HepG2 (cell line): ENCODE measurements around the gene ZNF674. TPM values are rescaled to one million over a fixed set of nuclear protein-coding genes. Genes with fewer than 3 reads are reported as not detected.

Experiments
- ATRX ChIP-seq: sonication (generic); formaldehyde crosslinking; IDR thresholded peaks from 2 replicates; pipeline ENCODE4 v1.4.0; 2020; ENCODE audit warnings: missing genetic modification reagents, borderline replicate concordance
- FOSL2 ChIP-seq: sonication (generic); formaldehyde crosslinking; IDR thresholded peaks from 2 replicates; pipeline ENCODE4 v1.4.0; 2020; ENCODE audit warnings: missing genetic modification reagents
- FOXC1 ChIP-seq: sonication (generic); formaldehyde crosslinking; IDR thresholded peaks from 2 replicates; pipeline ENCODE4 v1.8.0; 2022; ENCODE audit warnings: mild to moderate bottlenecking, missing genetic modification reagents, borderline replicate concordance
- HES4 ChIP-seq: sonication (generic); formaldehyde crosslinking; IDR thresholded peaks from 2 replicates; pipeline ENCODE4 v1.9.0; 2021; ENCODE audit warnings: mild to moderate bottlenecking, missing genetic modification reagents, borderline replicate concordance
- NFIB ChIP-seq: sonication (generic); formaldehyde crosslinking; IDR thresholded peaks from 2 replicates; pipeline ENCODE4 v1.9.0; 2021; ENCODE audit warnings: missing genetic modification reagents, mild to moderate bottlenecking, borderline replicate concordance
- RFX1 ChIP-seq: fragments of 450-650 bp; IDR thresholded peaks from 2 replicates; pipeline ENCODE4 v1.6.1; 2017
- SKIL ChIP-seq: sonication (generic); formaldehyde crosslinking; IDR thresholded peaks from 2 replicates; pipeline ENCODE4 v1.8.0; 2022; ENCODE audit warnings: missing genetic modification reagents, mild to moderate bottlenecking, moderate library complexity, borderline replicate concordance
- THAP9 ChIP-seq: sonication (generic); formaldehyde crosslinking; IDR thresholded peaks from 2 replicates; pipeline ENCODE4; 2020; ENCODE audit warnings: missing genetic modification reagents, mild to moderate bottlenecking, borderline replicate concordance
- ZNF350 ChIP-seq: sonication (generic); formaldehyde crosslinking; IDR thresholded peaks from 2 replicates; pipeline ENCODE4 v1.4.0; 2020; ENCODE audit warnings: mild to moderate bottlenecking, low read depth, missing genetic modification reagents, borderline replicate concordance
- ZNF598 ChIP-seq: sonication (generic); formaldehyde crosslinking; IDR thresholded peaks from 2 replicates; pipeline ENCODE4 v1.5.1; 2020; ENCODE audit warnings: mild to moderate bottlenecking, missing genetic modification reagents, borderline replicate concordance
- ZNF691 ChIP-seq: sonication (generic); formaldehyde crosslinking; IDR thresholded peaks from 2 replicates; pipeline ENCODE4 v1.4.0; 2020; ENCODE audit warnings: missing genetic modification reagents, low read depth, mild to moderate bottlenecking, borderline replicate concordance
- ZSCAN9 ChIP-seq: IDR thresholded peaks from 2 replicates; pipeline ENCODE4 v1.6.1; 2016; ENCODE audit warnings: borderline replicate concordance
- polyA plus RNA-seq, 8 experiments: library from polyadenylated mRNA; depleted of rRNA in 3 of 8; stranded (reverse) in 7 of 8; unstranded in 1 of 8; fragments of >200 nt; fragmentation: Illumina TruSeq in 4 of 8; extraction: Trizol in 4 of 8; gene quantifications; 2 replicates each; pipeline versions ENCODE4 v1.2.1 to v1.2.3, GENCODE V29; 2011 to 2016; ENCODE audit warnings: low read depth in 4 of 8, missing spikeins in 1 of 8, mixed read lengths in 1 of 8; ENCODE audit not compliant: insufficient read depth in 1 of 8
- total RNA-seq, 5 experiments: library from RNA; depleted of rRNA; stranded (reverse); fragments of >200 nt; fragmentation: Illumina TruSeq; extraction: Trizol; gene quantifications; 2 replicates each; pipeline ENCODE4 v1.2.3, GENCODE V29; 2016; ENCODE audit warnings: low read depth in 1 of 5
- TF ChIP-seq, protein P1 (sequence below): sonication (generic); formaldehyde crosslinking; IDR thresholded peaks from 2 replicates; pipeline ENCODE4 v1.4.0; 2020; ENCODE audit warnings: missing genetic modification reagents
- TF ChIP-seq, protein P2 (sequence below): sonication (generic); formaldehyde crosslinking; IDR thresholded peaks from 2 replicates; pipeline ENCODE4 v1.5.0; 2020; ENCODE audit warnings: mild to moderate bottlenecking, missing genetic modification reagents, moderate library complexity

ZNF674 gene
- total and polyA plus RNA-seq, 2 of the 13 experiments (the other 11 are each of a cell fraction or from before 2014, with no cell fraction given): 2.9 to 3.5 TPM

DNA sequence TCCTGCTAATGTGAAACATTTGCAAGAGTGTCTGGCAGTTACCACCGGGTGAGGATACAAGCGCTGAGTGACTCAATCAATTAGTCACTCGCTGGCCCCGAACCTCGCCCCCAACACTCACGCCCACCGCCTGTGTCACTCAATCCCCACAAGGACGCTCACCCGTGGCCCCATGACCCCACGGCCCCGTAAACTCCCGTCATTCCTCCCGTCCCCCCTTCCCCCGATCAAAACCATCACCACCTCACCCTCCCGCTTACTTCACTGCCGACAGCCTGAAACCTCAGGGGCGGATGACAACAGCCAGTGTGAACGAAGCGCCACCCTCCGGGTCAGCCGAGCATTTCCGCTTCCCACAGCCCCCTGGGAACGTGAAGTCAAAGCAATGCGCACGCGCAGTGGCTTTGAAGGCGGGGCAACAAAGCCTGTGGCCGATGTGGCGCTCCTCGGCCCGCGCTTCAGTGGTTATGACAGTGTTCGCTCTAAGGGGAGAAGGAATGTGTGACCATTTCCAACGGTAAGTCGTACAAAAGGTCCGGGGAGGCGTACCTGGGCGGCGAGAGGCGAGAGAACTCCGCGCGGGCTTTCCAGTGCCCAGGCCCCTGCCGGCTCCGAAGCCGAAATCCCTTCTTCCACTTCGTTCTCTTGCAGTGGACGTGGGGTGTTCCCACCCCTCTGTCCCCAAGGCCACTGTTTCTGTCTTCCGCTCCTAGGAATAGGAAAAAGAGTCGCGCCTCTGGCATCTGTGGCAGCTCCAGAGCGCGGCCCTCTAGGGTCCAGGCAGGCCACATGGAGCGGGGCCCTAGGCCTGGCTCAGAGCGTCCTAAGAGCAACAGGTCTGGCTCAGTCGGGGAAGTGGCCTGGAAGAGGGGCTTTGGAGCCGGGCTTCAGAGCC, at the start of gene ZNF674 (continued):
- TF ChIP-seq THAP9 (CRISPR knock-in tag) (peak; percentile 37; the same call in 1 of the 2 replicates), ZSCAN9 (CRISPR knock-in tag) (peak; percentile 34; the same call in 1 of the 2 replicates), NFIB (CRISPR knock-in tag) (no peak), FOSL2 (CRISPR knock-in tag) (peak; percentile 67), ZNF598 (CRISPR knock-in tag) (0 out of 2 replicates have a peak, but pooled peaks have one; percentile 26), RFX1 (no peak), ATRX (CRISPR knock-in tag) (no peak), ZNF691 (peak; percentile 17; the same call in 1 of the 2 replicates), ZNF350 (no peak; the same call in 1 of the 2 replicates), HES4 (0 out of 2 replicates have a peak, but pooled peaks have one; percentile 23), FOXC1 (0 out of 2 replicates have a peak, but pooled peaks have one; percentile 42), SKIL (CRISPR knock-in tag) (0 out of 2 replicates have a peak, but pooled peaks have one; percentile 20)
- TF ChIP-seq, protein P1, sequence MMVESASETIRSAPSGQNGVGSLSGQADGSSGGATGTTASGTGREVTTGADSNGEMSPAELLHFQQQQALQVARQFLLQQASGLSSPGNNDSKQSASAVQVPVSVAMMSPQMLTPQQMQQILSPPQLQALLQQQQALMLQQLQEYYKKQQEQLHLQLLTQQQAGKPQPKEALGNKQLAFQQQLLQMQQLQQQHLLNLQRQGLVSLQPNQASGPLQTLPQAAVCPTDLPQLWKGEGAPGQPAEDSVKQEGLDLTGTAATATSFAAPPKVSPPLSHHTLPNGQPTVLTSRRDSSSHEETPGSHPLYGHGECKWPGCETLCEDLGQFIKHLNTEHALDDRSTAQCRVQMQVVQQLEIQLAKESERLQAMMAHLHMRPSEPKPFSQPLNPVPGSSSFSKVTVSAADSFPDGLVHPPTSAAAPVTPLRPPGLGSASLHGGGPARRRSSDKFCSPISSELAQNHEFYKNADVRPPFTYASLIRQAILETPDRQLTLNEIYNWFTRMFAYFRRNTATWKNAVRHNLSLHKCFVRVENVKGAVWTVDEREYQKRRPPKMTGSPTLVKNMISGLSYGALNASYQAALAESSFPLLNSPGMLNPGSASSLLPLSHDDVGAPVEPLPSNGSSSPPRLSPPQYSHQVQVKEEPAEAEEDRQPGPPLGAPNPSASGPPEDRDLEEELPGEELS (CRISPR knock-in tag): peak; percentile 8; the same call in 1 of the 2 replicates
- TF ChIP-seq, protein P2, sequence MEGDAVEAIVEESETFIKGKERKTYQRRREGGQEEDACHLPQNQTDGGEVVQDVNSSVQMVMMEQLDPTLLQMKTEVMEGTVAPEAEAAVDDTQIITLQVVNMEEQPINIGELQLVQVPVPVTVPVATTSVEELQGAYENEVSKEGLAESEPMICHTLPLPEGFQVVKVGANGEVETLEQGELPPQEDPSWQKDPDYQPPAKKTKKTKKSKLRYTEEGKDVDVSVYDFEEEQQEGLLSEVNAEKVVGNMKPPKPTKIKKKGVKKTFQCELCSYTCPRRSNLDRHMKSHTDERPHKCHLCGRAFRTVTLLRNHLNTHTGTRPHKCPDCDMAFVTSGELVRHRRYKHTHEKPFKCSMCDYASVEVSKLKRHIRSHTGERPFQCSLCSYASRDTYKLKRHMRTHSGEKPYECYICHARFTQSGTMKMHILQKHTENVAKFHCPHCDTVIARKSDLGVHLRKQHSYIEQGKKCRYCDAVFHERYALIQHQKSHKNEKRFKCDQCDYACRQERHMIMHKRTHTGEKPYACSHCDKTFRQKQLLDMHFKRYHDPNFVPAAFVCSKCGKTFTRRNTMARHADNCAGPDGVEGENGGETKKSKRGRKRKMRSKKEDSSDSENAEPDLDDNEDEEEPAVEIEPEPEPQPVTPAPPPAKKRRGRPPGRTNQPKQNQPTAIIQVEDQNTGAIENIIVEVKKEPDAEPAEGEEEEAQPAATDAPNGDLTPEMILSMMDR (CRISPR knock-in tag): peak; percentile 83
